Smooth muscle cell (in vitro differentiated cells): Measurements from ENCODE around the gene C1QTNF1. TPM values are rescaled to one million over a fixed set of nuclear protein-coding genes. Genes with fewer than 3 reads are reported as not detected.
A peak's percentile ranks its signal among the peaks of the same experiment; 100 is the strongest.

ENCODE experiments used
- DNase-seq: peaks from one replicate; lab custom pipeline; 2025; ENCODE audit not compliant: unreplicated experiment; lab: John Stamatoyannopoulos, UW
- H2AFZ ChIP-seq: fragments of 200-600 bp; sonication (generic); 2 replicates; pipeline ENCODE4 v1.6.0; 2016; ENCODE audit warnings: antibody characterized with exemption, low read depth, mild to moderate bottlenecking
- H3F3A ChIP-seq: fragments of 200-600 bp; sonication (generic); 2 replicates; pipeline ENCODE4 v1.6.0; 2017; ENCODE audit warnings: antibody characterized with exemption, low read depth
- H3K27ac ChIP-seq: fragments of 200-600 bp; sonication (generic); 2 replicates; pipeline ENCODE4 v1.5.1; 2016; ENCODE audit warnings: low read depth, mild to moderate bottlenecking
- H3K27me3 ChIP-seq: fragments of 200-600 bp; sonication (generic); 2 replicates; pipeline ENCODE4 v1.6.1; 2016; ENCODE audit warnings: low read depth, mild to moderate bottlenecking
- H3K36me3 ChIP-seq: fragments of 200-600 bp; sonication (generic); 2 replicates; pipeline ENCODE4 v1.5.1; 2016; ENCODE audit warnings: low read depth
- H3K4me1 ChIP-seq: fragments of 200-600 bp; sonication (generic); 2 replicates; pipeline ENCODE4 v1.5.1; 2016; ENCODE audit warnings: low read depth
- H3K4me2 ChIP-seq: fragments of 200-600 bp; sonication (generic); 2 replicates; pipeline ENCODE4 v1.6.0; 2016; ENCODE audit warnings: mild to moderate bottlenecking
- H3K4me3 ChIP-seq: fragments of 200-600 bp; sonication (generic); 2 replicates; pipeline ENCODE4 v1.5.1; 2016; ENCODE audit warnings: mild to moderate bottlenecking
- H3K79me2 ChIP-seq: fragments of 200-600 bp; sonication (generic); 2 replicates; pipeline ENCODE4 v1.6.0; 2016; ENCODE audit warnings: low read depth, mild to moderate bottlenecking
- H3K9ac ChIP-seq: fragments of 200-600 bp; sonication (generic); 2 replicates; pipeline ENCODE4 v1.6.0; 2016; ENCODE audit warnings: low read depth
- H3K9me3 ChIP-seq: fragments of 200-600 bp; sonication (generic); replicated peaks from 2 replicates; pipeline ENCODE4 v1.5.1; 2016; ENCODE audit warnings: low read depth
- H4K20me1 ChIP-seq: fragments of 200-600 bp; sonication (generic); 2 replicates; pipeline ENCODE4 v1.6.0; 2016; ENCODE audit warnings: low read depth
- CTCF ChIP-seq: fragments of 200-600 bp; sonication (generic); IDR thresholded peaks from 2 replicates; pipeline ENCODE4 v1.5.1; 2017; ENCODE audit warnings: borderline replicate concordance, mild to moderate bottlenecking, antibody characterized with exemption; ENCODE audit not compliant: insufficient read depth, poor library complexity, severe bottlenecking
- WGBS: methylation state at CpG from one replicate; pipeline ENCODE4 v1.1.7; 2016; ENCODE audit warnings: low lambda C conversion rate; 5-methylcytosine and 5-hydroxymethylcytosine counted together
- polyA plus RNA-seq: library from polyadenylated mRNA; unstranded; fragments of >200 nt; fragmentation: Nextera tagmentation; extraction: Ambion mirVana; gene quantifications from 2 replicates; pipeline ENCODE4 v1.2.1, GENCODE V29; 2016
- total RNA-seq: library from RNA; depleted of rRNA; stranded (reverse); fragments of >200 nt; gene quantifications from 2 replicates; pipeline ENCODE4 v1.2.3, GENCODE V29; 2014

The C1QTNF1 gene
- total and polyA plus RNA-seq, 2 experiments from 2014 or later, result 5.7 to 9.4 TPM

GRCh38 chr17:79024901-79025737 is 1.1 kb downstream of the C1QTNF1 start:
- Histone ChIP-seq H3K4me3 (peak overlapping the region; percentile 77), H3F3A (no peaks in the 10 kb centered on the region), H3K9ac (no peak overlapping the region), H3K9me3 (no peaks in the 10 kb centered on the region), H3K27me3 (no peaks in the 10 kb centered on the region), H3K4me1 (peaks cover 16% of the 10 kb centered on the region), H4K20me1 (no peaks in the 10 kb centered on the region), H3K27ac (no peak overlapping the region), H2AFZ (peak overlapping the region; percentile 91), H3K4me2 (peak overlapping the region; percentile 99), H3K36me3 (no peaks in the 10 kb centered on the region), H3K79me2 (no peaks in the 10 kb centered on the region)
- 81% methylated on average over 31 of the region's 31 CpGs for WGBS
- DNase-seq, result no peak
- TF ChIP-seq CTCF, result no peak

- Histone ChIP-seq H3F3A (no peaks in the 10 kb centered on the region), H3K4me3 (no peak overlapping the region), H3K9ac (no peak overlapping the region), H3K4me1 (peaks cover 16% of the 10 kb centered on the region), H3K9me3 (no peaks in the 10 kb centered on the region), H2AFZ (no peak overlapping the region), H3K27ac (no peak overlapping the region), H3K36me3 (no peaks in the 10 kb centered on the region), H3K4me2 (peak overlapping the region; percentile 27), H3K79me2 (no peaks in the 10 kb centered on the region), H4K20me1 (no peaks in the 10 kb centered on the region), H3K27me3 (no peaks in the 10 kb centered on the region)
- 81% methylated on average over 16 of the region's 16 CpGs for WGBS
- no peak for TF ChIP-seq CTCF
- DNase-seq, result no peak
Observed at GRCh38 chr17:79026376-79027273, 2.7 kb downstream of the C1QTNF1 start.

- Histone ChIP-seq H3K27ac (no peak overlapping the region), H3K9ac (no peak overlapping the region), H2AFZ (no peak overlapping the region), H3K4me2 (peak overlapping the region; percentile 54), H3K27me3 (no peaks in the 10 kb centered on the region), H3K79me2 (no peaks in the 10 kb centered on the region), H3K4me1 (peaks cover 16% of the 10 kb centered on the region), H3F3A (no peaks in the 10 kb centered on the region), H4K20me1 (no peaks in the 10 kb centered on the region), H3K36me3 (no peaks in the 10 kb centered on the region), H3K9me3 (no peaks in the 10 kb centered on the region), H3K4me3 (no peak overlapping the region)
- 51% methylated on average over 10 of the region's 10 CpGs for WGBS
- no peak for DNase-seq
- TF ChIP-seq CTCF, result no peak
Observed at GRCh38 chr17:79027274-79027924, 3.4 kb downstream of the C1QTNF1 start.
